NB4 (cell line): ENCODE data around the gene ANKHD1.

Source experiments
- CTCF ChIP-seq: IDR thresholded peaks from one replicate; pipeline ENCODE4 v1.5.1; 2012; ENCODE audit warnings: low read depth, low read length
- MAX ChIP-seq: IDR thresholded peaks from 2 replicates; pipeline ENCODE4 v1.6.1; 2011; ENCODE audit warnings: low read depth, low read length

GRCh38 chr5:140356853-140357725 is 44.5 kb upstream of the ANKHD1 start:
- TF ChIP-seq CTCF (no peak), MAX (no peak)
